Activated naive CD4-positive, alpha-beta T cell treated with anti-CD3 and anti-CD28 coated beads, Interleukin-2, amount 50 U/mL, for 72 hours (primary cell): ENCODE results near the gene SMAD6. TPM values are rescaled to one million over a fixed set of nuclear protein-coding genes. Genes with fewer than 3 reads are reported as not detected.
"Not testable (repeated sequence)": the region's sequence is repeated elsewhere in the genome, so short reads cannot be mapped to it uniquely, and the experiment has no call there.

Experiments
- ATAC-seq, 2 donors: fragments of 150-1000 bp; cut with Tn5 transposase; 2 replicates each; pipeline ENCODE4 v1.10.0; 2021; ENCODE audit warnings: mild to moderate bottlenecking in 2 of 2, moderate library complexity in 2 of 2
- DNase-seq, 2 donors: peaks; one replicate each; pipeline ENCODE4 v3.0.0; 2021 to 2022; ENCODE audit warnings: low spot score in 2 of 2
- H3K27ac Mint-ChIP-seq, 2 donors: one replicate each; pipeline ENCODE4 v1.8.0; 2022; ENCODE audit warnings: mild to moderate bottlenecking in 2 of 2, mixed read lengths in 2 of 2
- H3K36me3 Mint-ChIP-seq, 2 donors: one replicate each; pipeline ENCODE4 v1.8.0; 2022; ENCODE audit warnings: mixed read lengths in 2 of 2
- H3K9me3 Mint-ChIP-seq, 2 donors: one replicate each; pipeline ENCODE4 v1.8.0; 2022; ENCODE audit warnings: mixed read lengths in 2 of 2
- total RNA-seq, 2 donors: library from RNA; stranded (reverse); gene quantifications; one replicate each; pipeline ENCODE4 v1.2.3, GENCODE V29; 2022

Gene SMAD6
- total RNA-seq, 2 donors from 2014 or later, result 0.20 to 0.70 TPM

DNA sequence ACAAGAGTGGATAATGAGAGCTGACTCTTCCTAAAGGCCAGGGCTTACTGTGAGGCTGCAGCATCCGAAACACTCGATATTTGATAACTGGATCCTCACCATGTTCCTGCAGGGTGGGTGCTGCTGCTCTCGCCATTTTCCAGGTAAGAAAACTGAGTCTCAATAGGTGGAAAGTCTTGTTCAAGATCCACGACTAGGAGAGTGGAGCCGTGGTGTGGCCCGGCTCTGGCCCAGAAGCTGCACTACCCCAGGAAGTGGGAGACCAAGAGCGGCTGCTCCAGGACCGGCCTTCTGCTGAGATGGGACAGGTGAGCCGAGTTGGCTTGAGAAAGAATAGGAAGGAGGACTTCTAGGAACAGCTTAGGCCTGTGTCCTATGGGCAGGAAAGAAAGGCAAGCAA lies 121.6 kb downstream of the SMAD6 start:
- no peak for DNase-seq
- H3K27ac Mint-ChIP-seq, result no peak overlapping the region
- H3K9me3 Mint-ChIP-seq, result no peaks in the 10 kb centered on the region
- H3K36me3 Mint-ChIP-seq, result no peaks in the 10 kb centered on the region
- no peak for ATAC-seq

DNA sequence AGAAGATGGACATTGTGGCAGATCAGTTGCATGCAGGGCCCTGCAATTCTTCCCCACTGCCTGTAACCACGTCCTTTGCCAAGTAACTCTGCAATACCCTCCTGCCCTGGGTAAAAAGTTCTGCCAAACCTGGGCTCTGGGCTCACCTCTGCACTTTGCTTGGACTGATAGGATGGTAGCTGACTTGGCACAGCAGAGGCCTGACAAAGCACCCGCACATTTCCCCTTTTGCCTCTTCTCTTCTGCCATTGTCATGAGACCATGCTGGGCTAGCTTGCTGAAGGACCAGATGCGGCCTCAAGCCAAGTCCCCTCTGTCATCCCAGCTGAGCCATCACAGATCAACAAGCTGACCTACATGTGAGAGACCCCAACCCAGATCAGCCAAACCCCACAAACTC lies 122.4 kb downstream of the SMAD6 start:
- DNase-seq (no peak), ATAC-seq (no peak)
- Mint-ChIP-seq H3K36me3 (no peaks in the 10 kb centered on the region), H3K9me3 (no peaks in the 10 kb centered on the region), H3K27ac (no peak overlapping the region)

DNA sequence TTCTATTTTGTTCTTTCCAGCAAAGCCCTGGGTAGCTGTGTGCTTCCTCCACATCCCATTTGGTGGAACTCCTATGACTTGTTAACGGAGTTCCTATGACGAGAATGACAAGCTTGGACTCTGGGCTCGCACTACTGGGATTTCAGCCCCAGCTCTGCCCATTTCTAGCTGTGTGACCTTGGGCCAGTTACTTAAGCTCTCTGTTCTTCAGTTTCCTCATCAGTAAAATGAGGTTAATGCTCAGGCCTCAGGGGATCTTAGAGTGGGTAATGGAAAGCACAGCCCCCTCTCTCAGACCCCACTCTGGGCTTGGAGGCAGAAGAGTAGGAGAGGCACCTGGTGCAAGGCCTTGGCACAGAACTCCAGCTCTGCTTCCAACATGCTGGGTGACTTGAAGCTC lies 123.1 kb downstream of the SMAD6 start:
- H3K9me3 Mint-ChIP-seq, result no peaks in the 10 kb centered on the region
- ATAC-seq (no peak), DNase-seq (no peak)
- H3K36me3 Mint-ChIP-seq, result no peaks in the 10 kb centered on the region
- no peak overlapping the region for H3K27ac Mint-ChIP-seq

DNA sequence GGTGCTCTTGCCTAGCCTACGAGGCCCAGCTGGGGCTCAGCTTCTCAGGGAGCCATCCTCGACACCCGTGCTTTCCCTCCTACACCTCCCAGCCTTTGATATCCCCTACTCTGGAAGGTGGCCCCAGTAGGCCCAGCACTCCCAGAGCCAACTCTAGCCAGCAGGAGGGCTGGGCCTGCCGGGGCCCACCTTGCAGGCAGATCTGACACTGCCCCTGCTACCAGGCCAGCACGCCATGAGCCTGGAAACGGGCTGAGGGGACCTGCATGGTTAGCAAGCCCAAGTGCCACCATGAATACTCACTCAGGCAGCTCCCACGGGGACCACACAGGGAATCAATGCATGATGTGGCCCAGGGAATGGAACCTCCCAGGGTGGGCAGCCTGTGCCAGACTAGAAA lies 123.7 kb downstream of the SMAD6 start:
- no peak for DNase-seq
- H3K9me3 Mint-ChIP-seq, result no peaks in the 10 kb centered on the region
- no peak overlapping the region for H3K27ac Mint-ChIP-seq
- ATAC-seq, result no peak
- no peaks in the 10 kb centered on the region for H3K36me3 Mint-ChIP-seq

DNA sequence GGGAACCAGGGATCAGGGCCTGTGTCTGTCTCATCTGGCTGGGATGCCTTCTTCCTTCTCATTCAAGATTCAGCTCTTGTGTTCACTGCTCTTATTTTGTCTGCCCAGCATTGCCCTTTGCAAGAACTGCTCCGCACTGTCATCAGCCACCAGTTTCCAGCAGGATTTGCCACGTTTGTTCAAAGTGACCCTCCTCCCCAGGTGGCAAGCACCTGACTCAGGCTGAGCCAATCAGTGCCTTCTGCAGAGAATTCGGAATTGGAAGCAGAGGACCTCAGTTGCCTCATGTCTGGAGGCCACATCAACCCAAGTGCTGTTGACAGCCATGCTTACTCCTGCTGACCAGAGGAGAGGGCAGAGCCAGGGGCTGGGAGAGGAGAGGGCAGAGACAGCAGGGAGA lies 124.5 kb downstream of the SMAD6 start:
- no peaks in the 10 kb centered on the region for H3K9me3 Mint-ChIP-seq
- ATAC-seq (no peak), DNase-seq (no peak)
- H3K27ac Mint-ChIP-seq, result no peak overlapping the region
- no peaks in the 10 kb centered on the region for H3K36me3 Mint-ChIP-seq

DNA sequence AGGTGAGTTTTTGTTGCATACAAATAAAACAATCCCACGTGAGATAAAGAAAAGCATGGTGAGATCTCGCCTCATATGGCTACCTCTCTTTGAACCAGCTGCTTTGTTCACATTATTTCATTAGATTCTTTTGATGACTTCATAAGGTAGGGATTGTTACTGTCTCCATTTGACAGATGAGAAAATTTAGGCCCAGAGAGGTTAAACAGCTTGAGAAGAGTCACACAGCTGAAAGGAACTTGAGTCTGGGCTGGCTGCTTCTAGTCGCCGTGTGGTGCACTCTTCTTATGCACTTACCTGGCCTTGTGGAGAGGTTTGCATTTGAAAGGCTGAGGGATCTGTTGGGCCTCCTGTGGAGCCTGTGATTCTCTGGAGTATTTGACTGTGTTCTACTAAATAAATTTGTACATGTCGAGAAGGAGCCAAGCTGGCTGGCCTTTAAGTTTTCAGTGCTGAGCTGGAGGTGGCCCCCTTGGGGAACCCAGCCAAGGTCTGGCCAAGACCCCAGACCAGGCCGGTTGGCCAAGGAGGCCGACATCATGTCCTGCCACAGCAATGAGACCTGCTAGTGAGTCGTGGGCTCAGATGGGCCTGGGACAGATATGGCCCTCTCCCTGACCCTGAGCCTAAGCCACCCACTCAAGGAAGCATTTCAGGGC lies 125.1 kb downstream of the SMAD6 start:
- no peaks in the 10 kb centered on the region for H3K36me3 Mint-ChIP-seq
- ATAC-seq (no peak), DNase-seq (no peak)
- H3K9me3 Mint-ChIP-seq, result no peaks in the 10 kb centered on the region
- H3K27ac Mint-ChIP-seq, result no peak overlapping the region

DNA sequence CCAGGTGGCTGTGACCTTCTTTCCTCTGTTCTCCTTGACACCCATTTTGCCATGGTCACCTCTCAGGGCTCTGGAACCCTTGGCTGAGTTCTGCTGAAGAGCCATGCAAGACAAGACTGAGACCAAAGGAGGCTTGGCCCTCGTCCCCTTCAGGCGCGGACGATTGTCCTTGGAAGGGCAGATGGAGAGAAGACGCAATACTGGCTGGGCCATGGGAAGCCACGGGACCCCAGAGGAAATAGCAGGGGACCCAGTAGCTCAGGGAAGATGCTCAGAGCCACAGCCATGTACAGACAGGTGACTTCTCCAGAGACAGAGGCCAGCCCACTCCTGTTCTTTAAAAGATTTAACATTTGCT lies 125.6 kb downstream of the SMAD6 start:
- DNase-seq, result no peak
- Mint-ChIP-seq H3K27ac (no peak overlapping the region), H3K9me3 (no peaks in the 10 kb centered on the region), H3K36me3 (no peaks in the 10 kb centered on the region)
- no peak for ATAC-seq

DNA sequence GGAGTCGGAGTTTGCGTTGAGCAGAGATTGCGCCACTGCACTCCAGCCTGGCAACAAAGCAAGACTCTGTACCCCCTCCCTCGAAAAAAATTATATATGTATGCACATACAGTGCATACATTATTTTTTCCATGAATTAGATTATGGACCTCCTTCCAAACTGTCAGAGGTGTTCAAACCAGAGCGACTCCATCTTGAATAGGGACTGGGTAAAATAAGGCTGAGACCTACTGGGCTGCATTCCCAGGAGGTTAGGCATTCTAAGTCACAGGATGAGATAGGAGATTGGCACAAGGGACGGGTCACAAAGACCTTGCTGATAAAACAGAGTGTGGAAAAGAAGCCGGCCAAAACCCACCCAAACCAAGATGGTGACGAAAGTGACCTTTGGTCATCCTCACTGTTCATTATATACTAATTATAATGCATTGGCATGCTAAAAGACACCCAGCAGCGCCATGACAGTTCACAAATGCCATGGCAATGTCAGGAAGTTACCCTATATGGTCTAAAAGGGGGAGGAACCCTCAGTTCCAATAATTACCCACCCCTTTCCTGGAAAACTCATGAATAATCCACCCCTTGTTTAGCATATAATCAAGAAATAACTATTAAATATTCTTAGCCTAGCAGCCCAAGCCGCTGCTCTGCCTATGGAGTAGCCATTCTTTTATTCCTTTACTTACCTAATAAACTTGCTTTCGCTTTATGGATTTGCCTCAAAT lies 126.9 kb downstream of the SMAD6 start:
- H3K36me3 Mint-ChIP-seq, H3K9me3 Mint-ChIP-seq, ATAC-seq, DNase-seq, H3K27ac Mint-ChIP-seq: not testable (repeated sequence)

DNA sequence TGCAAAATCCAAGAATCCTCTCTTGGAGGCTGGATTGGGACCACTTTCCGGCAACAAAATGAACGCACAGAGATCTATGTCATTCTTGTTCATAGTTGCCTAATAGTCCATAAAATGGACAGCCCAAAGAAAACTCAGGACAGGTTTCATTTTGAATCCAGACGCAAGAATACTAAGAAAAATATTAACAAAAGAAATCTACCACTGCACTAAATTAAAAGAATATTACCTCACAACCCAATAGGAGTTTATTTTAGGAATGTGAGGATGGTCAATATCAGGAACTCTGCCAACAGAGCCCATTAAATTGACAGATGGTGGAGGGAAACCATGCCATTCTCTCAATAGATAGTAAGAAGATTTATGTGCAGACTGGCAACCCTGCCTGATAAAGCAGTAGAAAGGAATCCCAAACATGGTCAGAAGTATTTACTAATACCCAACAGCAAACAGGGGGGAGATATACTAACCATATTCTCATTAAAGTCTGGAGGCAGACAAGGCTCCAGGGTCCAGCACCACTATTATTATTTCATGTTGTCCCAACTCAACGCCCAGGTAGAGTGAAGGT lies 127.6 kb downstream of the SMAD6 start:
- no peak overlapping the region for H3K27ac Mint-ChIP-seq
- no peaks in the 10 kb centered on the region for H3K36me3 Mint-ChIP-seq
- H3K9me3 Mint-ChIP-seq, result no peaks in the 10 kb centered on the region
- DNase-seq, result no peak
- ATAC-seq, result no peak

DNA sequence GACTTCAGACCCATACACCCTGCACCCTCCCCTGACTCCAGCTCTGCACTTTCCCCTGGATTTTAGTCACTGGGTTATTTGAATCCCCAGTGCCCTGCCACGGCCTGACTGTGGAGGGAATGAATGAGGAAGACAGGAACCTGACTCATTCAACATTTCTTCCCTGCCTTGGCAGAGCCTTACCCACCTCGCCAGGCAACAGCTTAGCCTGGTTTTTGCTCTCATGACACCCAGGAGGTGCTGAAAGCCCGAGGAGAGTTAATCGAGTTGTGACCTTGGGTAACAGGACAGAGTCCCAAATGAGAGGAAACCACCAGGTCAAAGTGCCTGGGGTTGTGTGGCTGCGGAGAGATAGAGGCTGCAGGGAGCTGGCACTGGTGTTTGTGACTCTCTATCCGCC lies 128.3 kb downstream of the SMAD6 start:
- H3K36me3 Mint-ChIP-seq, result no peaks in the 10 kb centered on the region
- ATAC-seq (no peak), DNase-seq (no peak)
- H3K27ac Mint-ChIP-seq, result peak overlapping the region in 1 of 2 donors; percentile 53
- H3K9me3 Mint-ChIP-seq, result no peaks in the 10 kb centered on the region

DNA sequence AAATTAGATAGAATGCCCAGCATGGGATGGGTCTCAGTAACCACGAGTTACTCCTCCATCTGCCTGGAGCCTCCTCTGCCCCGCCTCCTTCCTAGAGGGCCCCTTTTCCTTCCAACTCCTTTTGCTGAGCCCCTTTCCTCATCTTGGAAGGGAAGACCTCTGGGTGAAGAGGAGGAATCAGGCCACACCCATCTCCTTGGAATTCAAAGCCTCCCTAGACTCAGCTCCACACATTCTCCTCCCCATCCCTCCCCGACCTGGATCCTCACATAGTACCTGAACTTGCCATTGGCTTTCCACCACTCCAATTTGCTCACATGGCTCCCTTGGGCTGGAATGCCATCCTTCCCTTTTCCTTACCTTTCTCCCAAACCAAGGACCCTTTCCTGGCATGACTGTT lies 128.8 kb downstream of the SMAD6 start:
- no peak for DNase-seq
- no peak for ATAC-seq
- Mint-ChIP-seq H3K9me3 (no peaks in the 10 kb centered on the region), H3K36me3 (no peaks in the 10 kb centered on the region), H3K27ac (no peak overlapping the region)

DNA sequence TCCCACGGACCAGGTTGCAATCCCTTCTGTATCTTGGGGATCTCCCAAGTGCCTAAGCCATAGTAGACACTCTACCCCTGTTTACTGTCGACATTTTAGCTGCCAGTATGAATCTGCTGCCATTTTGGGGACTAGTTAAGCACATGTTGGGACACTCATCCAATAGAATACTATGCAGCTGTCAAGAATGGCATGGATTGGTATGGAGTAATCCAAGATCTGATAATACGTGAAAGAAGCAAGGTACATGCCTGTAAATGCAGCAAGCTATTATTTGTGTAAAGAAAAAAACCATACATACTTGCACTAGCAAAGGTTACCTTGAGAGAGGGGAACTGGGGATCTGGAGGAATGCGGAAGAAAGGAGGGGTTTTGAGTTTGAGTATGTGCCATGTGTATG lies 129.3 kb downstream of the SMAD6 start:
- no peak for ATAC-seq
- no peak for DNase-seq
- Mint-ChIP-seq H3K27ac (no peak overlapping the region), H3K9me3 (no peaks in the 10 kb centered on the region), H3K36me3 (no peaks in the 10 kb centered on the region)

DNA sequence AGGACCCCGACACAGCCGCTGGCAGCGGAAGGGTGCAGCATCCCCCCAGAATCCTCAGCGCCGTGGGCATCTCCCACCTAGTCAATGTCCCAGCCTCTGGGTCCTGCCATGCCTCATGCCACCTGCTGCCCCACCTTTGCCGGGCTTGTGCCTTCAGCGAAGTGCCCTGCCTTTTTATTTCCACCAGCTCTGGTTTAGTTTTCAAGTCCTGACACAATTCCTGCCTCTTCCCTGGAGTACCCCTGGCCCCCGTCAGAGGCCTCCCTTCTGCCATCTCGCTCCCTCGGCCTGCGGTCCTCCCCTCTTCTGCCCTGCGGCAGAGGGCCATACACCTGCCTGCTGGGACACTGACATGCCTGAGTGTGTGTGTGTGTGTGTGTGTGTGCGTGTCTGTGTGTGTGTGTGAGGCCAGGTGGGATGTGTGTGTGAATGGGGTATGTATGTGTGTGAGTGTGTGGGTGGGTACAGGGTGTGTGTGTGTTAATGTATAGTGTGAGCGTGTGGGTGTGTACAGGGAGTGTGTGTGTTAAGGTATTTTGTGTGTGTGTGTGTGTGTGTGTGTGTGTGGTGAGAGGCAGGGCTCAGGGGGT lies 129.9 kb downstream of the SMAD6 start:
- Mint-ChIP-seq H3K9me3 (no peaks in the 10 kb centered on the region), H3K36me3 (no peaks in the 10 kb centered on the region), H3K27ac (no peak overlapping the region)
- no peak for ATAC-seq
- no peak for DNase-seq

Other genes with a start within 250 kb of the SMAD6 start
- gene SNAPC5, start 204.5 kb upstream of the SMAD6 start, total RNA-seq, result 10 to 100 TPM; 18.9 to 27.7 TPM
- gene RPL4, start 197.4 kb upstream of the SMAD6 start, total RNA-seq, result 1,000 to 10,000 TPM; 3,813 to 4,802 TPM
- 10 to 100 TPM; 28.1 to 40.9 TPM for gene ZWILCH, start 196.9 kb upstream of the SMAD6 start, total RNA-seq
- not detected for gene LCTL, start 136.2 kb upstream of the SMAD6 start, total RNA-seq